ENCODE measurements around the gene LTN1.
"Not testable (repeated sequence)": the region's sequence is repeated elsewhere in the genome, so short reads cannot be mapped to it uniquely, and the experiment has no call there.

LTN1 gene

GRCh38 chr21:28936036-28936435 lies 56.6 kb downstream of the LTN1 start:
- DNase-seq (ENCODE audit: low read depth in 2 of 3, low spot score in 2 of 3), result no peak

GRCh38 chr21:28932717-28933116 lies 60.0 kb downstream of the LTN1 start:
- DNase-seq (ENCODE audit: low read depth in 2 of 3, low spot score in 2 of 3), result no peak

GRCh38 chr21:28931708-28932372 lies 60.8 kb downstream of the LTN1 start:
- DNase-seq (ENCODE audit: low read depth in 2 of 3, low spot score in 2 of 3), result not testable (repeated sequence)

DNA sequence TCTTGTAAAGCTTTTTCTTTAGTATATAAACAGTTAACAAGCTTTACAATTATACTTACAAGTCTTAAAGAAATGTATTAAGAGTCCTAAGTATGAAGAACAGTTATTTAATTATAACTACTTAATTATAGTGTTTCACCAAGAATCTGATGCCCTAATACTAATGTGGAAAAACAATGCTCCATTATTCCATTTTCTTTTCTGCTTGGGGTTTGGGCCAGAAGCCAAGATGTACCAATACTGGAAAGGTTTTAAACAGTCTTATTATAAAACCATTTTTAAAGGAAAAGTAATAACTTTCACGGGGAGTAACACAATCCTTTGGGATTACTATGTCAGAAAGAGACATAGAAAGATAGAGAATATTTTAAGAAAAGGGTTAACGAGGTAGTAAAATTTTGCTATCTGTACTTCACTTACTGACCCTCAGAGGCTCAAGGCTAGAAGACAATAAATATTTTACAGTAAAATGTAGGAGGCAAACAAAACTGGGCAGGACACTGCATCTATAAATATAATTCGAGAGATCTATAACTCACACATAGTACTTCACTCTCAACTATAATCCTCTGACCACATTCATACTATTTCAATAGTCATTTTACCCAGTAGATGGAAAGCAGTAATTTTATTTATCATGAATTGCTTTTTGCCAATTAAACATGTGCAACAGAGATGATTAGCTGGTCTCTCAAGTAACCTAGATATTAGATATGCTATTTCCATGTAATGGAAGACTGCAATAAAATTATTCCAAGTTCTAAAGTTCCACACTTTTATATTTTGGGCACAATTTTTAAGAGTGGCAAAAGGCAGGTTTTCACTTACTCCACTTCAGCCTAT lies 63.9 kb downstream of the LTN1 start:
- no peak for DNase-seq (ENCODE audit: low read depth in 2 of 3, low spot score in 2 of 3)

- DNase-seq (ENCODE audit: low read depth in 2 of 3, low spot score in 2 of 3), result no peak
Observed at GRCh38 chr21:28927130-28927529, 65.5 kb downstream of the LTN1 start.

- DNase-seq (ENCODE audit: low read depth in 2 of 3, low spot score in 2 of 3), result no peak
Observed at GRCh38 chr21:28923439-28923975, 69.2 kb downstream of the LTN1 start.

DNA sequence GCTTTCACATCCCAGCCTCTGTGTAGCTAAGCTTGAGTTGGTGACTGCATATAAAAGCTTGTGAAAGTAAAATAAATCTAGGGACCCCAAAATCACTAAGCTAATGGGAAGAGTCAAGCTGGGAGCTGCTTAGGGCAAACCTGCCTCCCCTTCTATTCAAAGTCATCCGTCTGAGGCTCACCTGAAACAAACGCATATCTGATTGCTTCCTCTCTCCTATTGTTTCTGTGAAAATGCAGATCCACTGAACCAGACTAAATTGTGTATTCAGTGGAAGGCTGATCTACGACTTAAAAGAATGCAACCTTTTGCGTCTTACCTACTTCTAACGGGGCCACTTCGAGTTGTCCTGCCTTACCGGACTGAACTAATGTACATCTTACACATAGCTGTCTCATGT lies 70.3 kb downstream of the LTN1 start:
- DNase-seq (ENCODE audit: low read depth in 2 of 3, low spot score in 2 of 3), result no peak

DNA sequence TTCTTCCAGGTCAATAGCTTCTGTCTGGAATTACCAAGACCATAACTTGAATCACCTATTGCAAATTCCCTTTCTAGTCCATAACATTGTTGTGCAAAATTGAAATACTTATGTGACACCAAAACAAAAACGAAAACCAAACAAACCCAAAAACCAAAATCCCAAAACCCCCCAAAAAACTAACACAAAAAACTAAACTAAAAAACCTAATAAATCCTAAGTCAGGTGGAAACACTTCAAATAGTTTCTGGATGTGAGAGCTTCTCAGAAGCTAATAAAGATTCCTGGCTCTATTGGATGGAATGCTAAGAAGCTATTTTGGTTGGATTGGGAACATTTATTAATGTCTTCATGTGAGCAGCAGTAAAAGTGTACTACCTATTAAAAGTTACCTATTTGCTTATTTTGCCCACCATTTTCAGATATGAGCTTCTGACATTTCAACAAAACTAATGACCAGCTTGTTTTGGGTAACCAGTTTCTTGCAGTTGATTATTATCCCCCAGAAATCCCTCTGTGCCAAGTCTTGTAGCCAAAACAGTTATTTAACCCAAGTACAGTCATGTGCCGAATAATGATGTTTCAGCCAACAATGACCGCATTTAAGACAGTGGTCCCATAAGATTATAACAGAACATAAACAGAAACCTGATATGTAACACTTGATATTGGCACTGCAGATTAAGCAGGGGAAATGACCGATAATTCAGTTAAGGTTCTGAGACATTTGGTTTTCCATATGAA lies 76.4 kb downstream of the LTN1 start:
- DNase-seq (ENCODE audit: low read depth in 2 of 3, low spot score in 2 of 3), result no peak

DNA sequence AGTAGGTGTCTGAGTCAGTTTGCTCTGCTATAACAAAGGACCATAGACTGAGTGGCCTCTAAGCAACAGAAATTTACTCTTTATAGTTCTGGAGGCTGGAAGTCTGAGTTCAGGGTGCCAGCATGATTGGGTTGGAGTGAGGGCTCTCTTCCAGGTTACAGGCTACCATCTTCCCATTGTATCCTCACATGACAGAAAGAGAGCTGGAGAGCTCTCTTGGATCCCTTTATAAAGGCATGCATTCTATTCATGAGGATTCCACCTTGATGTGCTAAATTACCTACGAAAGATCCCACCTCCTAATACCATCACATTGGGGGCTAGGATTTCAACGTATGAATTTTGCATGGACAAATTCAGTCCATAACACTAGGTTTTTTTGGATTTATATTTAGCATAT lies 79.6 kb downstream of the LTN1 start:
- DNase-seq (ENCODE audit: low read depth in 2 of 3, low spot score in 2 of 3), result no peak

GRCh38 chr21:28910280-28910887 lies 82.3 kb downstream of the LTN1 start:
- DNase-seq (ENCODE audit: low read depth in 2 of 3, low spot score in 2 of 3), result no peak

- DNase-seq (ENCODE audit: low read depth in 2 of 3, low spot score in 2 of 3), result no peak
Observed at GRCh38 chr21:28908351-28908750, 84.3 kb downstream of the LTN1 start.

- no peak for DNase-seq (ENCODE audit: low read depth in 2 of 3, low spot score in 2 of 3)
Observed at GRCh38 chr21:28906841-28907240, 85.8 kb downstream of the LTN1 start.

DNA sequence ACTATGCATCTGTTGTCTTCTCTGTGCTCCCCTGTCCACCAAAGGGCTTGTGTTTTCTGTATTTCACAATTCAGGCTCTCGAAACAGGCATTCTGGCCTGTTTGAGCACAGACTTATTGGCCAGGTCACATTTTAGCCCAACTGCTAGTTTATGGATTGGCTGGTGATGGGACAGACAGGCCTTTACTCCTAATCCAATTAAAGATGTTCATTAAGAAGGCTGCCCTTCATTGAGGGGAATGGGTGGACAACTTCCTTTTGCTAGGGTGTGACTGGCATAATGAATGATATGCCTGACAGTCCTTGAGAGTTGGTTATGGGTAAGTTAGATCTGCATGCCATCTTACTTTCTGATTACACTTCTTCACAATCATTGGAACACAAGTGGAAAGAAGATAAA lies 86.4 kb downstream of the LTN1 start:
- no peak for DNase-seq (ENCODE audit: low read depth in 2 of 3, low spot score in 2 of 3)

DNA sequence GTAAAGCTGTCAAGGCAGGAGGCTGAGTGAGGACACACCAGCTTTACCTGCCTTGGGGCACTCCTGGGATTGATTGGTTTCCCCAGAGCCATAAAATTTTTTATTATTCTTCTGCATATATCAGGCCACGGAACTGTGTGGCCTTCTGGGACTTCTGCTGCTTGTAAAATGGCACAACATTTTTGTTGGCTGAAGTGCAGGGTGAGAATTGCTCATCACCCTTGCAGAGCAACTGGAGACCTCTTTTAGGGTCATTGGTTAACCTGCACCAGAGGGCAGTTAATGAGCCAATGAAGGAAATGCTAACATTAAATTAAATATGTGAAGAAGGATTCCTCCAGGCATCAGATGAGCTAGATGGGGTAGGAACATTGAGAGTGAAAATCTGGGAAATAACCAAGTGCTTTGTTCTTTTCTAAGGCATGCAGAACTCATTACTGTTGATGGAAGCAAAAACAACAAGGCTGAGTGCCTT lies 87.7 kb downstream of the LTN1 start:
- no peak for DNase-seq (ENCODE audit: low read depth in 2 of 3, low spot score in 2 of 3)

GRCh38 chr21:28903448-28903847 lies 89.2 kb downstream of the LTN1 start:
- no peak for DNase-seq (ENCODE audit: low read depth in 2 of 3, low spot score in 2 of 3)

DNA sequence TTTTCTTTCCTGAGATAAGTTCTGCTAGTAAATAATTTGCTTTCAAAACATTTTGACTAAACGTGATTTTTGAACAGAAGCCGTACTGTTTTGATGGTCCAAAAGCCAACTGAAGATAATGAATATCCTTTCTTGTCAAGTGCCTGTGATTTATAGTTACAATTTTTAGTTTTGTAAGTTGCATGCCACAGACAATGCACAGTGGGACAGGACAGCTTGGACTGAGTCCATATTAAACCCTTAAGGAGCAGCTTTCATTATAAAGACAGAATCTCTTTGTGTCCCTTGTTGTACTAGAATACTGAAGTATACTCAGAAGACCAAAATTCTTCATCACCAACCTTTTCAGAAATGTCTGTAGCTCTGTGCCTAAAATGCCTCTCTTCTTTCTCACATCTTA lies 92.2 kb downstream of the LTN1 start:
- DNase-seq (ENCODE audit: low read depth in 2 of 3, low spot score in 2 of 3), result no peak

DNA sequence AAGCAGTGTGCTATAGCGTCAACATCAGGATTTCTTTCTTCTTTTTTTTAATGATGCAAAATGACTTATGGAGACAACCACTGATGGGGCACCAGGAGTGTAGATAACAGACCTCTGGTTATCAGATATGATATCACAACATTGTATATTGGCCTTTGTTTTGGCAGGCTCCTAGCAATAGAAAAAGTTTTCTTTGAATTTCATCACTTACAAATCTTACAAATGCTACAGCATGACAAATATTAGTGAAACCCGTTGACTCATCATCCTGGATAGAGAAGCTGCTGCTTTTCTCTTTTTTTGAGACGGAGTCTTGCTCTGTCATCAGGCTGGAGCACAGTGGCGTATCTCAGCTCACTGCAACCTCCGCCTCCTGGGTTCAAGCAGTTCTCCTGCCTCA lies 92.9 kb downstream of the LTN1 start:
- DNase-seq (ENCODE audit: low read depth in 2 of 3, low spot score in 2 of 3), result no peak

- DNase-seq (ENCODE audit: low read depth in 2 of 3, low spot score in 2 of 3), result no peak
Observed at GRCh38 chr21:28899220-28899619, 93.5 kb downstream of the LTN1 start.

- DNase-seq (ENCODE audit: low read depth in 2 of 3, low spot score in 2 of 3), result no peak
Observed at GRCh38 chr21:28893687-28894086, 99.0 kb downstream of the LTN1 start.

GRCh38 chr21:28892199-28893111 lies 100.2 kb downstream of the LTN1 start:
- no peak for DNase-seq (ENCODE audit: low read depth in 2 of 3, low spot score in 2 of 3)
